HG03280 (cell line): ENCODE measurements around the gene UGT1A5.

Source experiments
- ATAC-seq: cut with Tn5 transposase; IDR thresholded peaks from one replicate; pipeline ENCODE4 v1.9.1; 2021; ENCODE audit warnings: mild to moderate bottlenecking, moderate library complexity; ENCODE audit not compliant: unreplicated experiment

UGT1A5 gene

DNA sequence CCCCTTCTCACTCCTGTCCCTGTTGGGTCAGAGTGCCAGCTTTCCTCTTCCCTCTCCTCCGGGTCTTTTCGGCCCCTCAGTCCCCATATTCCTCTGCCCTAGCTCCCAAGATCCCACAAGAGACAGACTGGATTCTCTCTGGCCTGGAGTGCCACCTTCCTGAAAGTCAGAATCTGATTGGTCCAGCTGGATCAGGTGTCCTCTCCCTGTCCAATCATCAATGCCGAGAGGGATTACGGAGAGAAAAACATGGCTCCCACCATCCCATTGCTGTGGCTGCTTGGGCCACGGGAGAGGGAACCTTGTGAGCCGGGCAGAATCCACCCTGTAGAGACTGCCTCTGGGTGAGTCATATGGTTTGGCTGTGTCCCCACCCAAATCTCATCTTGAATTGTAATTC, 62.7 kb downstream of the UGT1A5 start:
- ATAC-seq = no peak

DNA sequence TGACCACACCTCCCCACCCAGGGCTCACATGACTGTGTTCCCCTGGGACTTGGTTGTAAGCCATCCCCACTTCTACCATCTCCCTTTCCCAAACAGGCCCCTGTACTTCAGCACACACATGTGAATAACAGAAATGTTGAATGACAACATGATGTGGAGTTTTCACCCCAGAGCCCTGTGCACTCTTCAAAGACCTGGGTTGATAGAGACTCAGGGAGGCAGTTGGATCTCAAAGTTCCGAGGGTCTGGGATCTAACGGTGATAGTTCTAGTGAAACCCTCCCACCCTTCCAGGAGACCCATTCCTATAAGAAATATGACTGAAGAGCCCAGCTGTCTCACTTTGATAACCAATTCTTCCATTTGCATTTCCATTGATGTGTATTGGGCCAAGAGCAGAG, 65.3 kb downstream of the UGT1A5 start, which contains the start of gene MROH2A:
MROH2A (plus strand) TSS at position 301 of the 400 bp plus-strand sequence. CDS start 1,029 bp downstream, outside the sequence.
- ATAC-seq = no peak

DNA sequence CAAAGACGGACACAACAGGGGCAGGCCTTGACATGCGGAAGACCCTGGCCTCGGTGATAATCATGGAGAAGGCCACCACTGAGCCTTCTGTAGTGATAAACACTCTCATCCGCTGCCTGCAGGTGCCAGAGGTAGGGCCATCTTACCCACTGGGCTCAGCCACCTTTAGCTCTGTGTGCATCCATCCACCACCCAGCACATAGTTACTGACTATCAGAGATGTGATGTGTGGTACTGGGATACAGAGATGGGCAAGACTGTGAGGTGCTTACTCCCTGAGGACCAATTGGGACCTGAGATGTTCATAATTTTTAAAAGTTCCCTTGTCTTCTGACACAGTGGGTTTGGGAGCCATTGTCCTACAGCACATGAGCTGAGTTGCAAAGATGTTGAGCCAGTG, 67.0 kb downstream of the UGT1A5 start:
- ATAC-seq = no peak

DNA sequence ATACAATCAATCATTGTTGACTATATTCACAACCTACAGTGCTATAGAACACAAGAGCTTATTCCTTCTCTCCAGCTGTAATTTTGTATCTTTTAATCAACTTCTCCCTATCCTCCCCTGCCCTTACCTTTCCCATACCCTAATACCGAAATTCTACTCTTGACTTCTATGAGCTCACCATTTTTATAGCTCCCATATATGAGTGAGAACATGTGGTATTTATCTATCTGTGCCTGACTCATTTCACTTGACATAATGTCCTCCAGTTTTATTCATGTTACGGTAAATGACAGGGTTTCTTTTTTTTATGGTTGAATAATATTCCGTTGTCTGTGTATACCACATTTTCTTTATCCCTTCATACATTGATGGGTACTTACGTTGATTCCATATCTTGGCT, 68.1 kb downstream of the UGT1A5 start:
- no peak for ATAC-seq

DNA sequence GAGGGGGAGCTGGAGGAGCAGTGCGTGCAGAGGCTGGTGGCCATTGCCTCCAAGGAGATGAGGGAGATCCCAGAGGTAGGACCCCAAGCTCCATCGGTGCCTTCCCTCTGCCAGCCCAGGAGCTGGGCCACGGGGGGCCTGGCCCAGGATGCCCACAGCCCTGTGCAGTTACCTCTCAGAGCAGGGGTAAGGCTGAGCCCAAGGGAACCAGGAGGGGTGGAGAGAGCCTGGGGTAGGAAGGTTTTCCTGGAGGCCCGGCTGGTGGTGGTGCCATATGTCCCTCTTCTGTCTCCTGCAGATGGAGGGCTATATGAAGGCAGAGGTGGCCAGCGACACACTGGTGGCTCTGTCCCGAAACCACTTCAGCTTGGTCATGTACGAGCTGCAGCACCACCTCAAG, 76.8 kb downstream of the UGT1A5 start:
- no peak for ATAC-seq

DNA sequence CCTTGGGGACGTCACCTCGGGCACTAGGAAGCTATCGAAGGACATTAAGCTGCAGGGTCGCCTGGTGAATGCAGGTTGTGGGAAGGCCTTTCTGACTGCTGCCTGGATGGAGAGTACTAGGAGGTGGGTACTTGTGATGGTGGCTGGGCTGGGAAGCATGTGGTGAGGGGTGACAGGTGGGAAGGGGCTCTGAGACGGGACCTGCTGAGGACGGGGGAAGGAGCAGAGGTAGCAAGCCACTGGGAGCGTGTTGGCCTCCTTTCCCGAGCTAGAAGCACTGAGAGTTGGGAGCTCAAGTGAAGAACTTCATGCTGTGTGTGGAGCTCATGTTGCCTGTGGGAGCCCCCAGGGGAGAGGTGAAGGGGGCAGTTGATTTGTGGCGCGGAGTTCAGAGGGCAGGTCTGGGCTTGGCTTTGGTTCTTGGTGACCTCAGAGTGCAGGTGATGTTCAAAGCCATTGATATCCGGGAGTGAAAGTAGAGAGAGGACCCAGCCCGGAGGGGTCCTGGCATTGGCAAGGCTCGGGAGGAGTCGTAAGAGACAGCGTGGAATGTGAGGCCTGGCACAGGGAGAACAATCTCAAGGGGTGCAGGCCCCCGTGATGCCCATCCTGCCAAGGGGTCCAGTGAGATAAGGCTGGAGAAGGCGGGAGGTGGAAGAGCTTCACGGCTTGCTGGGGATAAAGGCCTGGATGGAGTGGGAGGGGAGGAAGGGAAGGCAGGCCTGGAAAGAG, 78.6 kb downstream of the UGT1A5 start:
- ATAC-seq = no peak

DNA sequence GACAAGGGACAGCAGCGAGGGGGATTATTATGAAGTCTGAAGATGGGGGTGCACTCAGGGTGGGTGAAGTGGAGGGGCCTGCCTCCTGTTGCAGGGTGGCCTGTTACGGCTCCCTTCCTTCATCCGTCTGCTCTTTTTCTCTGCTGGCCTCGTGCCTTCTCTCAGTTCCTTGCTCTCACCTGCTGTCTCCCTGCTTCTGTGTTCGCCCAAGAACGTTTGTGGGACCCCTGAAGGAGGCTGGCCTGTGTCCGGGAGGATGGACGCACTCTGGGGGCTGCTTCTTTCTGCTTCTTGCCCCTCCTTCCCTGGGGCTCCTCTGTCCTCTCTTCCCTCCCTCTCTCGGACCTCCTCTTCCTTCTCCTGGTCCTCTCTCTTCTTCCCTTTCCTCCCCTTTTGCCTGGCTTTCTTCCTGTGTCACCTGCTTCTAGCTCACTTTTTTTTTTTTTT, 79.2 kb downstream of the UGT1A5 start:
- no peak for ATAC-seq

DNA sequence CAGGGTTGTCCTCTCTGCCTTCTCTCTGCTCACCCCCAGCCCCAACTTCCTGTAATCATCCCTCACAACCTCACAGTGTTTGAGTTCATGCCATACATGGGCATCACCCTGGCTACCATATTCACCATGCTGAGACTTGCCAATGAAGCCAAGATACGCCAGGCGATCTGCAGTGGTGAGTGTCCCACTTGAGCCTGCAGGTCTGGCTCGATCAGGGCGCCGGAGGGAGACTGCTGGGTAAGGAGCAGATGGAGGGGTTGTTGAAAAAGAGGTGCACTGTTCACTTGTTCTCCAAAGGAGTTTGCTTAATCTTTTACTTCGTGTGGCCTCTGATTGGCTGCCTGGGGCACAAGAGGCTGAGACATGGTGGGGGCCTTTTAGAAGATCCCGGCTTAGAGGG, 80.0 kb downstream of the UGT1A5 start:
- no peak for ATAC-seq

DNA sequence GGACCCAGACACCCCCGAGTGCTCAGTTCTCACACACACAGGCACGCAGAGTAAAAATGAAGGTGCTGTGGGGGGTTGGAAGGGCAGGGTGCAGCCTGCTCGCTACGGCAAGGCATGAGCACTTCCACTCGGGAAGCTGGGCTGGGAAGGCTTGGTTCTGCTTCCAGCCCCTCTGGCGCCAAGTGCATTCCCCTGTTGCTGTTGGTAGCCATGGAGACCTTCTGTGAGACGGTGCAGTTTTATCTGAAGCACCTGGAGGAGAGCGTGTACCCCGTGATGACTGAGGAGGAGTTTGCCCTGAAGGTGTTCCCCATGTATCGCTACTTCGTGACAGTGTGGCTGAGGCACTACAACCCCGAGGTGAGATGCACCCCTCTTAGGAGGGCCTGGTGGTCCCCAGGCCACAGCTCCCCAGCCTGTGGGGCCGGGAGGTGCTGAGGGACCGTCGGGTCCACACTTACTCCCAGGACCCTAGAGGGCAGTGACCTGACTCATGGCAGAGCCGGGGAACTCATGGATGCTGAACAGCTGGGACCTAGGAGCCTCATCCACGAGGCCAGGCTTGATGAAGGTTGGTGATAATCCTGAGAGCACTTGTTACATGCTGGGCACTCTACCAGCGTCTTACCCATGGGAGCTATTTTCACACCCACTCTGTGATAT, 80.9 kb downstream of the UGT1A5 start:
- ATAC-seq = no peak

DNA sequence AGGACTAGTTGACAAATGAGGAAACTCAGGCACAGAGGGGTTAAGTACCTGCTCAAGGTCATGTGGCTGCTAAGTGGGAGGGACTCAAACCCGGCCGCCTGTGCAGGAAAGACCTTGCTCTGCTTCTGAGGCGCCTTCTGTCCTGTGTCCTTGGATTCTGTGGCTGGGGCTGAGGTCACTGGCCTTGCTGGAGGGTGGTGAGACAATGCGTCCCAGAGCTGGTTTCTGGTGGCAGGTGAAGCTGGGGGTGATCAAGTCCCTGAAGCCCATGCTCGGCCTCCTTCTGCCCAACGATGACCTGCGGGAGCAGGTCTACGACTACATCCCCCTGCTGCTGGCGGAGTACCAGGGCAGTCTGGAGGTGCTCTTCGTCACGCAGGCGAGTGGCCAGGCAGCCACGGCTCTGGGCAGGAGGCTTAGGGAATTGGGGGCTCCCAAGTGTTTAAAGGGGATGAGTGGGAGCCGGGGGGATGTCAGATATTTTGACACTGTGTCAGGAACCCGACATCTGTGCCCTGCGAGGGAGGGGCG, 81.5 kb downstream of the UGT1A5 start:
- no peak for ATAC-seq

DNA sequence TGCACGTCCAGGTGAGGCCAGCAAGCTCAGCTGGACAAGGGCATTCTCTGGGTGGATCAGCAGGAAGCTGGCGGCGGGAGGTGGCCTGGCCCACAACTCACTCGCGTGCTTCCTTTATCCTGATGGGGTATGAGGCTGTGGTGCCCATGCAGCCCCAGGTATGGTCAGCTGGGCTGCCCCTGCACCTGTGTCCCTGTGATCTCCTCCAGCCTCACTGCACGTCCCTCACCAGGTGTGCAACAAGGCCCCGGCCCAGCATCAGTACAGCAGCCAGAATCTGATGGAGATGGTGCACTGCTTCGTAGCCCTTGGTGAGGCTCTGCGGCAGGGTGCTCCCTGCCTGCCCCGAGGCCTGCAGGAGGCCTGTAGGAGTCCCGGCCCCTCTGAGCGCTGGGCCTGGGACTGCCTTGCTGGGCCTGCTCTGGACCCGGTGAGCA, 83.0 kb downstream of the UGT1A5 start:
- no peak for ATAC-seq

DNA sequence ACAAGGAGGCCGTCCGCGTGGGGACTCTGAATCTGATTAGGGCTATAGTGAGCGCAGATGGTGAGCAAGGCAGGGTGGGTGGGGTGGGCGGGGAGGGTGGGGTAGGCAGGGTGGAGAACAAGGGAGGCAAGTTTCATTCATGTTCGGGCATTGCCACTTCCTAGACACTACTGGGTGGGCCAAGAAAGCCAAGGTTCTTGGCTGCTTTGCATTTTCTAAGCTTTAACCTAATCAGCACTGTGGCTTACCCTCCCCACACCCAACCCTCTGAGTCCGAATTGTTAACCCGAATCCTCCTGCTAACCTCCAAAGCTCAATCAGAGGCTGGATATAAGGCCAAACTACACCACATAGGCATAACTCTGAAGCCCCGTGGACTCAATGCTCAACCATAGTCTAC, 83.5 kb downstream of the UGT1A5 start:
- ATAC-seq = no peak

DNA sequence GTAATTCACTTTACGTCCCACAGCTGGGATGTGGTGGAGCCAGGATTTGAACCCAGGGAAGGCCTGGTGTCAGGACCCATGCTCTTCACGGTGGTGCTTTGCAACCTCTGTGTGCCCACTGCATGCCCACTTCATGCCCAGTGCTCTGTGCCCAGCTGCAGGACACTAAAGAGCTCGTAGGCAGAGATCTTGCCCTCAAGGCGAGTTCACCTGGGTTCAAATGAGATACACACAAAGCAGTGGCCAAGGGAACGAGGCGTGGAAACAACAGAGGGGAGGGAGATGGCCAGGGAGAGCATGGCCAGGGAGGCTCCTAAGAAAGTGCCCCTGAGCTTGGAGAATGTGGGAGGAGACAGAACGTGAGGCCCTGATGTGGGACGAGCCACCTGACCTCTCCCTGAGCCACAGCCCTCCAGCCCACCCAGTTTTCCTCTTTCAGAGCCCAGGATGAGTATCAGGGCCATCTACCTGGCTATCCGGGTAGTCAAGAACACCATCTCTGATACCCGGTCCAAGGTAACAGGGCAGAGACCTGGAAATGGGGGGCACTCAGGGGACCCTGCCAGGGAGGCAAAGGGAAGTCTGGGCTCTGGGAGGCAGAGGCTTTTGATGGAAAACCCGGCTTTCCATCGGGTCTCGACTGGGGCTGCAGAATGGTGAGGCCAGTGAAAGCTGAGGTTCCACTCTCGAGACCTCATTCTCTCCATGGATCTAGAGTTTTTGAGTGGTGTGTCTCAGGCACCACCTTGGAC, 85.8 kb downstream of the UGT1A5 start:
- ATAC-seq = no peak

DNA sequence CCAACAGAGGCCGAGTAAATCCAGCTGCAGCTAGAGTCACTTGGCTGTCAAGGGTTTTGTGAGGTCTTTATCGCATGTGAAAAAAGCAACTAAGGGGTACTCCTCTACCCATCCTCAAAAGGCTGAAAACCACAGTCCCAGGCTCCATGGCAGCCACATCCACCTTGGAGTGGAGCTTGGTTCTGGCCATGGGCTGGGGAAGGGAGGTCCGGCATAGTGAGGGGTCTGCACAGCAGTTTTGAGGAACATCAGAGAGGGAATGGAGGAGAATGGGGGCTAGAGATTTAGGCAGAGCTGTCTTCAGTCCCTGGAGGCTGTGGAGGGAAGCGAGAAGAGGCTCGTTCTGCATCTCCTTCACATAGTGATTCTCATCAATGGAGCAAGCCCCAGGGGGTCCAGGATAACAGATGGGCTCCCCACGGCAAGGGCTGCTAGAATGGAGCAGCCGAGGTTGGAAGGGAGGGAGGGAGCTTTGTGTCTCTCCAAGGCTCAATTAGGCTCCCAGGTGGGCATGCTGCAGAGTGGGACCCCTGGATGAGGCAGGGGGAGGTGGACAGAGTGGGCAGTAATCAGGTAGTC, 86.5 kb downstream of the UGT1A5 start:
- ATAC-seq = no peak

DNA sequence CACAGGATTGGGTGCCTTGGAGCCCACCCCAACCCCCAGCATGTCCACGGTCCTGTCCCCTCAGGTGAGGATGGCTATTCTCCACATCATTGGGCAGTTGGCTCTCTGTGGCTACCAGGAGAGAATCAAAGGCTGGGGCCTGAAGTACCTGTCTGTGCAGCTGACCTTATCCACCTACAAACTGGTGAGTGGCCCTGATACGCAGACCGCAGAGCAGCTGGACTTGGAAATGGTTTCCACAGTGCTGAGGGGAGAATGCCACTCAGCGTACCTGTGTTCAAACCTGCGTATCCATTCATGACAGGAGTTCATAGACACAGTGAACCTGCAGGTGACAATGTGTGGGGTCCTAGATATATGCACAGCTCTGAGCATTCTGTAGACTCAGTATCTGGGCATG, 87.0 kb downstream of the UGT1A5 start:
- ATAC-seq = no peak

DNA sequence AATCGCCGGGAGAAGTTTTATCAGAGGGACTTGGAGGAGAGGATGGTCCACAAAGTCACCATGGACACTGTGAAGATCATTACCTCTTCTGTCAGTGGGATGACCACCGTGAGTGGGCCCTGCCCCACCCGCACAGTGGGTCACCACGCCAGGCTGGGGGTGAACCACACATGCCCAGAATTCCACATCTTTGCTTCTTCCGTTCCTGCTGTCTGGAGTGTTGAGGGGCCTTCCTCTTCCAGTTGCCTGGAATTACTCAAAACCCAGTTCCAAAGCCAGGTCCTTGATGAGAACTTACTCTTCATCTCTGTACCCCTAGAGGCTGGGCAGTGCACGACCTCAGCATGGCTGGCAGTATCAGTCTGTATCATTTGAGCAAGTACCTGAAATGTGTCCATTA, 87.5 kb downstream of the UGT1A5 start:
- no peak for ATAC-seq

DNA sequence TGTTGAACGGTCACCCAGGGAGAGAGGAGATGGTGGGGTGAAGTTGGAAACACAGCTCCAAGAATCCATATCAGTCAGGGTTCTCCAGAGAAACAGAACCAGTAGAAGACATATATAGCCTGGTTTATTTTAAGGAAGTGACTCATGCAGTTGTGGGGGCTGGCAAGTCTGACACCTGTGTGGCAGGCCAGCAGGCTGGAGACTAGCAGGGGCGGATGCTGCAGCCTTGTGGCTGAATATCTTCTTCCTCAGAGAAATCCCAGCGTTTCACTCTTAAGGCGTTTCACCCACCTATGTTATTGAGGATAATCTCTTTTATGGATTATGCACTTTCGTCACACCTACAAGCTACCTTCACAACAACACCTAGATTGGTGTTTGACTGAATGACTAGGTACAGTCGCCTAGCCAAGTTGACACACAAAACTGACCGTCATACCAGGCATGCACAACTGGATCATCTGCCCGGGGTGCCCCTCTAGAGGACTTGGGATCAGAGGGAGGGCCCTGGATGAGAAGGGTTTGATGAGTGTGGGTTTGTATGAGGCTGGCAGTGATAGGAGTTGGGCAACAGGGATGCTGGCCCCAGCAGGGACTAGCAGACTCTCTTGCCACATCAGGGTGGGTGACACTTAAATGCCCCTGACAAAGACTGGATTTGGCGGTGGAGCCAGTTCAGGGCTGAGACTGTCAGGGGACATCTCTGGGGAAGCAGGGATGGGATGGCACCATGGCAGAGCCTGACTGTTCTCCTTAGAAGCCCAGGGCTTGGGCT, 88.8 kb downstream of the UGT1A5 start:
- no peak for ATAC-seq

DNA sequence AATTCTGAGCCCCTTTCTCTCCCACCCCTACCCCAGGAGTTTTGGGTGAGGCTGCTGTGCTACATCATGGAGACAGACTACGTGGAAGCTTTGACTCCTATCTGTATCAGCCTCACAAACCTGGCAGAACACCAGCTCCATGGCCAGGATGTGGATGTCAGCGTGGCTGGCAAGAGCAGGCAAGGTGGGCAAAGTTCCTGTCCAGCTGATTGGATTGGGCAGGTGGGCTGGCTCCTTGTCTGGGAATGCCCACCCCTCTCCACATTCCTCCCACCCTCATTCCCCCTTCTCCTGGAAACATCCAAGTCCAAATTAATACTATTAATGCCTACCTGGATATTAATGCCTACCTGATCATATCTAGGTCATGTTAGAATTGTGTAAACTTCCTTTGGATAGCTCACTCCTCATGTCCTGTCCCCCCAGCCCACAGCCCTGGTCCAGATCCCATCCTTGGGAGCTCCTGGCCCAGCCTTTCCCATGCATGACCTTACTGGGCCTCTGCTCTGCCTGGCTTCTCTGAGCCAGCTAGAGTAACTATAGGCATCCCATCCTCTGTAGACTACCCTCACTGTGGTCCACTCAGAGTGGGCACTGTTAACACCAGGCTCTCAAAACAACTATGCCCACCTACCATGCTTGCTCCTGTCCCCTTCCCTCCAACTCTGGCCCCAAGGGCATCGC, 89.6 kb downstream of the UGT1A5 start:
- ATAC-seq = no peak

DNA sequence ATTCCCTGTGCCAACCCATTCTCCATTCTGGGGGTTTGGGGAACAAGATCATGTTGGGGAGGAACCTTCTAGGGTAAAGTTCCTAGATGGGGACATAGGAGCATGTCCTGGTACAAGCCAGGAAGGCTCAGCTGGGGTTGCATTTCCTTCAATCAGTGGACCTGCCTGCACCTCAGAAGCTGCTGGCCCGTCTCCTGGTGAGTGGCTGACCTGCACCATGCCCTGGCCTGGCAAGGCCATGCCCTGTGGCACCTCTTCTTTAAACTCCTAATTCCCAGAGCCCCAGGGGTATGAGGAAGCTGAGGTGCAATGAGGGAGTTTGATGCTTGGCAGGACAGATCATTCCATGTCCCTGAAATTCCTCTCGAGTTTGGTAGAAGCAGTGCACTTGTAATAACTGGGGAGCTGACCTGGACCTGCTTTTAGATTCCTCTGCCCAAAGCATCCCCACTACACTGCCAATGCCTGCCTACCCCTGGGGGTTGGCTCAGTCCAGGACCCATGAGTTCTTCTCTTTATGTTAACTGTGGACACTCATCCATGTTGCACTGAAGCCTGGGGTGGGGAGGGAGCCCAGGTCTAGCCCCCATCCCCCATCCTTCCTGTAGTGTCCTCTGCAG, 90.7 kb downstream of the UGT1A5 start:
- no peak for ATAC-seq
